Ovary (tissue), 9 donors: ENCODE data around the gene PSMG3. TPM values are rescaled to one million over a fixed set of nuclear protein-coding genes. Genes with fewer than 3 reads are reported as not detected.
A peak's percentile ranks its signal among the peaks of the same experiment; 100 is the strongest.

Source experiments
- DNase-seq, 5 donors: peaks; one replicate each; pipeline ENCODE4 v3.0.0-alpha.2; 2019 to 2020
- H3K27ac ChIP-seq, 2 donors: fragments of 200-600 bp; one replicate each; pipeline versions ENCODE4 v1.5.1 to v1.8.0; 2019 to 2022
- H3K27me3 ChIP-seq: fragments of 200-600 bp; one replicate; pipeline ENCODE4 v1.8.0; 2022
- H3K36me3 ChIP-seq: fragments of 200-600 bp; sonication (generic); one replicate; pipeline ENCODE4 v1.5.1; 2019
- H3K4me1 ChIP-seq: one replicate; pipeline ENCODE4 v1.8.1; 2013; ENCODE audit warnings: mild to moderate bottlenecking, moderate library complexity; ENCODE audit not compliant: insufficient read depth
- H3K4me3 ChIP-seq: fragments of 200-600 bp; sonication (generic); one replicate; pipeline ENCODE4 v1.5.1; 2017
- H3K9me3 ChIP-seq, 2 donors: fragments of 200-600 bp in 1 of 2; sonication (generic) in 1 of 2; one replicate each; pipeline versions ENCODE4 v1.5.1 to v1.8.1; 2013 to 2019; ENCODE audit warnings: mild to moderate bottlenecking in 1 of 2, moderate library complexity in 1 of 2
- EP300 ChIP-seq: sonication (generic); formaldehyde crosslinking; IDR thresholded peaks from one replicate; pipeline ENCODE4 v1.6.1; 2017; ENCODE audit warnings: antibody characterized with exemption
- POLR2A ChIP-seq: fragments of 450-650 bp; IDR thresholded peaks from one replicate; pipeline ENCODE4 v1.6.1; 2017; ENCODE audit warnings: antibody characterized with exemption, mild to moderate bottlenecking, moderate library complexity
- WGBS, 3 donors: extraction: QIAGEN DNeasy Blood & Tissue Kit in 1 of 3; methylation state at CpG; one replicate each; pipeline versions ENCODE4 v1.1.5 to v1.1.7; 2013 to 2017; 5-methylcytosine and 5-hydroxymethylcytosine counted together
- intact Hi-C, 4 donors: fragments of 100-400 bp; cut with DNase I; formaldehyde crosslinking; loops; one replicate each; pipeline versions ENCODE4 v1.11.0 to v1.15.1; 2022 to 2023
- polyA plus RNA-seq, 2 donors: library from polyadenylated mRNA; stranded (reverse); fragments of 200-250 nt in 1 of 2; fragments of 350-450 nt in 1 of 2; fragmentation: Illumina TruSeq in 1 of 2; extraction: RNeasy Lipid Tissue Mini Kit (QIAGEN cat#74804) in 1 of 2; gene quantifications; one replicate each; pipeline ENCODE4 v1.2.3, GENCODE V29; 2013 to 2014
- total RNA-seq, 7 donors: library from RNA; depleted of rRNA in 2 of 7; stranded (reverse); fragments of >200 nt in 2 of 7; fragmentation: NEBNext Ultra II Directional in 3 of 7; extraction: Animal tissue kit (Norgen Biotek cat#: 25700) in 3 of 7; gene quantifications; one replicate each; pipeline versions ENCODE4 v1.1.0 to v1.2.4, GENCODE V29; 2016 to 2023
- TF ChIP-seq, protein P1 (sequence below), 3 donors: fragments of 450-650 bp in 2 of 3; fragments of 200-600 bp in 1 of 3; IDR thresholded peaks; one replicate each; pipeline versions ENCODE4 v1.5.1 to v1.8.0; 2016 to 2022; ENCODE audit warnings: antibody characterized with exemption in 3 of 3, mild to moderate bottlenecking in 1 of 3
- donor health status: DM: no; HTN: no; CAD: no; lungs with moderate emphysema.
- donor health status: DM: no; HTN: no; CAD: no.
- donor health status: Bipolar disorder and iron deficiency.
- donor health status: DM: yes; HTN: yes; CAD: no.
- donor health status: DM: no; HTN: no; CAD: no.
- donor health status: DM: yes; HTN: yes; CAD: no.

PSMG3 gene
- total and polyA plus RNA-seq, 9 donors: 12.7 to 34.5 (median 18.6) TPM

- no peak for DNase-seq
- Histone ChIP-seq H3K36me3 (no peaks in the 10 kb centered on the region), H3K27ac (peak overlapping the region; percentile 83 to 99), H3K4me1 (peaks cover 16% of the 10 kb centered on the region), H3K4me3 (peak overlapping the region; percentile 51), H3K9me3 (no peaks in the 10 kb centered on the region), H3K27me3 (no peaks in the 10 kb centered on the region)
- TF ChIP-seq POLR2A: no peak
- TF ChIP-seq, protein P1, sequence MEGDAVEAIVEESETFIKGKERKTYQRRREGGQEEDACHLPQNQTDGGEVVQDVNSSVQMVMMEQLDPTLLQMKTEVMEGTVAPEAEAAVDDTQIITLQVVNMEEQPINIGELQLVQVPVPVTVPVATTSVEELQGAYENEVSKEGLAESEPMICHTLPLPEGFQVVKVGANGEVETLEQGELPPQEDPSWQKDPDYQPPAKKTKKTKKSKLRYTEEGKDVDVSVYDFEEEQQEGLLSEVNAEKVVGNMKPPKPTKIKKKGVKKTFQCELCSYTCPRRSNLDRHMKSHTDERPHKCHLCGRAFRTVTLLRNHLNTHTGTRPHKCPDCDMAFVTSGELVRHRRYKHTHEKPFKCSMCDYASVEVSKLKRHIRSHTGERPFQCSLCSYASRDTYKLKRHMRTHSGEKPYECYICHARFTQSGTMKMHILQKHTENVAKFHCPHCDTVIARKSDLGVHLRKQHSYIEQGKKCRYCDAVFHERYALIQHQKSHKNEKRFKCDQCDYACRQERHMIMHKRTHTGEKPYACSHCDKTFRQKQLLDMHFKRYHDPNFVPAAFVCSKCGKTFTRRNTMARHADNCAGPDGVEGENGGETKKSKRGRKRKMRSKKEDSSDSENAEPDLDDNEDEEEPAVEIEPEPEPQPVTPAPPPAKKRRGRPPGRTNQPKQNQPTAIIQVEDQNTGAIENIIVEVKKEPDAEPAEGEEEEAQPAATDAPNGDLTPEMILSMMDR (IDR thresholded peaks at IDR 0.05): no peak
- TF ChIP-seq EP300: no peak
- WGBS, 3 donors: 0% methylated on average over 24 to 44 of the region's 45 CpGs; no CpG with 5 or more reads in 1 of the 3 donors
- intact Hi-C loops: no loop called here
Measured at GRCh38 chr7:1530946-1531262, 38.9 kb downstream of the PSMG3 start.

GRCh38 chr7:1529383-1530116 lies 40.3 kb downstream of the PSMG3 start:
- Histone ChIP-seq H3K9me3 (no peaks in the 10 kb centered on the region), H3K27me3 (no peaks in the 10 kb centered on the region), H3K27ac (no peak overlapping the region), H3K4me1 (peaks cover 16% of the 10 kb centered on the region), H3K4me3 (no peak overlapping the region), H3K36me3 (no peaks in the 10 kb centered on the region)
- no peak for TF ChIP-seq POLR2A
- TF ChIP-seq, protein P1 (IDR thresholded peaks at IDR 0.05): no peak
- WGBS, 3 donors: 60 to 68% (median 64%) methylated on average over 19 to 21 of the region's 21 CpGs
- DNase-seq: peak in 3 of 5 donors; percentile 41 to 53 (median 44)
- intact Hi-C loops: no loop called here

GRCh38 chr7:1526271-1526754 lies 43.5 kb downstream of the PSMG3 start:
- no peak overlapping the region for H3K4me3 ChIP-seq
- H3K4me1 ChIP-seq: peaks cover 1% of the 10 kb centered on the region
- intact Hi-C loops: no loop called here
- H3K36me3 ChIP-seq: no peaks in the 10 kb centered on the region
- no peak for DNase-seq
- no peaks in the 10 kb centered on the region for H3K9me3 ChIP-seq
- H3K27me3 ChIP-seq: no peaks in the 10 kb centered on the region
- 24 to 38% (median 30%) methylated on average over 6 of the region's 6 CpGs for WGBS, 3 donors
- TF ChIP-seq EP300 (no peak), POLR2A (no peak)
- TF ChIP-seq, protein P1 (IDR thresholded peaks at IDR 0.05): no peak
- H3K27ac ChIP-seq: no peak overlapping the region

DNA sequence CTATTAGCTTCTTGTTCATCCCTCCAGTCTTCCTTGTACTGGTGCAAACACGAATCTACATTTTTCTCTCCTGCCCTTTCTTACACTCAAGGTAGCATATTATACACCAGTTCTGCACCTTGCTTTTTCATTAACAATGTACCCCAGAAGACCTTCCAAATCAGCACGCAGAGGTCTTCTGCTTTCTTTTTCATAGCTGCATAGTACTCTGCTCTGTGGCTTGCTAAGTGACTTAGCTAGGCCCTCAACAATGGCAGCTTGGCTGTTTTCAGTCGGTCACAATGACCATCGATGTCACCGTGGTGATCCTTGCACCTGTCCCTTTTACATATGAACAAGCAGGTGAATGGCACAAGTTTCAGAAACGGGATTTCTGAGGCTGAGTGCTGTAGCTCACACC lies 44.4 kb downstream of the PSMG3 start:
- no peak overlapping the region for H3K4me3 ChIP-seq
- intact Hi-C loops: no loop called here
- no peaks in the 10 kb centered on the region for H3K9me3 ChIP-seq
- H3K27ac ChIP-seq: no peak overlapping the region
- WGBS, 3 donors: 87 to 93% (median 89%) methylated on average over 6 of the region's 6 CpGs
- no peaks in the 10 kb centered on the region for H3K27me3 ChIP-seq
- no peaks in the 10 kb centered on the region for H3K36me3 ChIP-seq
- H3K4me1 ChIP-seq: peaks cover 1% of the 10 kb centered on the region
- no peak for DNase-seq
- TF ChIP-seq, protein P1 (IDR thresholded peaks at IDR 0.05): no peak
- no peak for TF ChIP-seq EP300
- no peak for TF ChIP-seq POLR2A
